ENCODE measurements around the gene DISC1.
A peak's percentile ranks its signal among the peaks of the same experiment; 100 is the strongest.

Gene DISC1

DNA sequence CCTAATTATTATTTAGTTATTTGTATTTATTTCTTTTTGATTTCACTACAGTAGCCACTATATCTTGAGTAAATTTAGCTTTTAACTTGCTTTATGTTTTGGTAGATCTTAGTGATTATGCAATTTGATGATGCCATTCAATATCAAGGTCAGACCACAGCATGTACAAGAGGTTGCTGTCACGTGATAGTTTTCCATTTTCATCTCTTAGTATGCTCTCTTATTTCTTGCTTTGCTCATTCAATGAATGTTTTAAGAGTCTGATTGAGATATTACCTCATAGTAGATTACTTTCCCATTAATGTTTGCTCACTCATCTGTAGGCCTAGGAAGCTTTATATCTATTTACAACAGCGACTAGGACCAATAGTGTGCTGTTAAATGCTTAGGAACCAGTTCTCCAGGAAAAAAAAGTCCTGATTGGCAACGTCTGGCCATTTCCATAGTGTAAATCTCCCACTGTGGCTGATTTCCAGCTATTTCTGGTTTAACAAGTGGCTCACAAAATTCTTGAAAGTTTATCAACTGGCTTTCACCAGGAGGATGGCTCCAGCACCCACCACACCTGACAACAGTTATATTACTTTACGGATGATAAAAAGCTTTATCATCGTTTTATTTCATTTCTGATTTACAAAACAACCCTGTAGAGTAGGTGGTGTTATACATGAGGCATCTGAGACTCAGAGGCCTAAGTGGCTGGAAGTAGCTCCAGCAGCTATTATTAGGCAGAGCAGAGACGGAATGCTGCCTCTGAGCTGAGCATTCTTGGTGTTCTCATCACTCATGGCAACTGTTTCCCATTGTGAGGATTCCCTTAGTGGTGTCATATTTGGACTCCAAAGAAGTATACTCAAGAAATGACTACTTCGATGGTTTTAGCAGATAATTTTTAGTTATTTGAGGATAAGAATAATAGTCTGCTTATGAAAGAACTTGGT is 235.2 kb downstream of the DISC1 start:
- Mint-ChIP-seq H3K27ac (no peak overlapping the region), H3K36me3 (ENCODE audit: low read depth) (no peaks in the 10 kb centered on the region), H3K9me3 (no peaks in the 10 kb centered on the region), H3K27me3 (no peaks in the 10 kb centered on the region), H3K4me1 (peaks cover 4% of the 10 kb centered on the region), H3K4me3 (no peak overlapping the region)
- no peak for DNase-seq
- no peak for ATAC-seq

DNA sequence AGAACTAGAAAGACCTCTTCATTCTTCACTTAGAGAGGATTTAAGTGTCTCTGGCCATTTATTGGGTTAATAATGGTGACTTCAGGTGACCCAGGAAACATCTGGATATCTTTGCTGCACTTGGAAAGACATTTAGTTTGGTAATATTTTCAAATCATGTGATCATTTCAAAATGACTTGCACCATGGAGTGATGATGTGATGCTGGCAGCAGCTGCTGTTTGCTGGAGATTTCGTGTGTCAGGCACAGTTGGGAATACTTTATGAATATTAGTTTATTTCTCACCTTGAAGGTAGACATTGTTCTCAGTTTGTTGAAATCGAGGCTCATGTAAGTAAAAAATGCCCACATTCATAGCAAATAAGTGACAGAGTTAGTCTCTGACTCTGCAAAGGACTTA is 236.0 kb downstream of the DISC1 start:
- DNase-seq = no peak
- no peaks in the 10 kb centered on the region for H3K36me3 Mint-ChIP-seq (ENCODE audit: low read depth)
- no peak overlapping the region for H3K4me3 Mint-ChIP-seq
- H3K27ac Mint-ChIP-seq = no peak overlapping the region
- H3K27me3 Mint-ChIP-seq = no peaks in the 10 kb centered on the region
- peaks cover 4% of the 10 kb centered on the region for H3K4me1 Mint-ChIP-seq
- ATAC-seq = no peak
- no peaks in the 10 kb centered on the region for H3K9me3 Mint-ChIP-seq

DNA sequence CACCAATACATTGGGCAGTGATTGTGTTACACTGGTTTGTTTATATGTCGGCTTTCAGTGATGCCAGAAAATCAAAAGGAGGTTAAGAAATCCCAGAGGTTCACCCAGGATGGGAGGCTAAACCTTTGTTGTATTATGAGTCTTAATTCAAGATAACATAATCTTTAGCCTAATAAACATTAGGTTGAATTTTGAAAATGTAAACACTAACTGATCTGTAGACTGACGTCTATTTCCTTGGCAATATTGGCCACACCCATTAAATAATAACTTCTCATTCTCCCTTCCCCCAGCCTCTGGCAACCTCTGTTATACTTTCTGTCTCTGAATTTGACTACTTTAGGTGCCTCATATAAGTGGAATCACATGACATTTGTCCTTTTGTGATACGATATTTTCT is 238.7 kb downstream of the DISC1 start:
- no peak for DNase-seq
- H3K4me1 Mint-ChIP-seq = peaks cover 9% of the 10 kb centered on the region
- ATAC-seq = no peak
- H3K4me3 Mint-ChIP-seq = no peak overlapping the region
- no peaks in the 10 kb centered on the region for H3K9me3 Mint-ChIP-seq
- no peaks in the 10 kb centered on the region for H3K27me3 Mint-ChIP-seq
- no peak overlapping the region for H3K27ac Mint-ChIP-seq
- H3K36me3 Mint-ChIP-seq (ENCODE audit: low read depth) = no peaks in the 10 kb centered on the region

DNA sequence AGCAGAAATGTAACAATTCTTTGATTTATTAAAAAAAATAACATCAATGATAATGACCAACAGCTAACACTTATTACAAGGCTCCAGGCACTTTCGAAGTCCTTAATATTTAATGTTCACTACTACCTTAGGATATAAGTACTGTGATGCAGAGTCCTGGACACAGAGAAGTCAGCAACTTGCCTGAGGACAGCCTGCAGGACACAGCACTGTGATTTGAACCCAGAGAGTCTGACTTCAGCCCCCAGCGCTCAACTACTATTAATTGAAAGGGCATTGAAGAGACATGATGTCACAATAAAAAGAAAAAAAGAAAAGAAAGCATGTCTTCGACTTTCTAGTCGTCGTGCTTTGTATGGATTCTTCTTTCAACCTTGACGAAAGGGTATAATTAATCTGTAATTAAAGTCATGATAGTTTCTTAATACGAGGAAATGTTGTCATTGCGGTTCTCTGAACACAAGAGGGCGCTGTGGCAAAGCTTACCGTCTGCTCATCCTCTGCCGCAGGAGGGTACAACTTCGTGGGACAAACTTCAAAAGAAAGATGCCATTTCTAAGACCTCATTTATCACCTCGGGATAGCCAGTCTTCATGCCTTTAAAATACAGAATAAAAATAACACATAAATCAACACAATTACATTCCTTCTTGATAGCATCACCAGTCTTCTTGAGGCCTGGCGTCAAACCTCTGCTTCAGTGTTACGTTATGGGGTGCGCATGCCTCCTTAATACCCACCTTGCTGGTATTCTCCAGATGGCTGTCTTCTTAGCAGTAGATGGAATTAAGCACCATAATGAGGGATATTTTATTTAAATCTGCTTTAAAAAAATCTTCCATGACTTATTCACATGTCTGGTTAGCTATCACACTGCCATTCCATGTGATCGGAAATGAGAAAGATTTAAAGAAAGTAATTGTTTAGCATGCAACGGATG is 240.1 kb downstream of the DISC1 start:
- no peaks in the 10 kb centered on the region for H3K36me3 Mint-ChIP-seq (ENCODE audit: low read depth)
- H3K27me3 Mint-ChIP-seq = no peaks in the 10 kb centered on the region
- no peak overlapping the region for H3K4me3 Mint-ChIP-seq
- DNase-seq = peak; percentile 59
- no peak overlapping the region for H3K27ac Mint-ChIP-seq
- ATAC-seq = no peak
- peaks cover 13% of the 10 kb centered on the region for H3K4me1 Mint-ChIP-seq
- H3K9me3 Mint-ChIP-seq = no peaks in the 10 kb centered on the region

DNA sequence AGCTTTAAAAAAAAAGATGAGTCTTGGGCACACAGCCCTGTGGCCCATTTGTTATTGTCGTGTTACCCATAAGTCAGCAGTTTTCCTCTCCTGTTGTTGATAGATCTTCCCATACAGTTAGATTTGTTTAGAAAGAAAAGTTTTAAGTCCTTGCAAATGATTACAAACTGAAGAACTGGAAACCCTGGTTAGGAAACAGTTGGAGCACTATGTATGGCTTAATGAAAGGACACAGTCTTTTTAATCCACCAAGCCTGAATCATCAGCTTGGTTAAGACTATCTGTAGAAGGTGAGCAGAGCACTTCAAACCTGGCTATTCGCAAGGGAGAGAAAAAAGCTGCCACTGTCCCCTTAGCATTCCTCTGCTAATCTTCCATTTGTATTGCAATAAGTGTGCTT is 241.0 kb downstream of the DISC1 start:
- Mint-ChIP-seq H3K4me3 (no peak overlapping the region), H3K9me3 (no peaks in the 10 kb centered on the region), H3K4me1 (peaks cover 22% of the 10 kb centered on the region), H3K27me3 (no peaks in the 10 kb centered on the region), H3K27ac (no peak overlapping the region), H3K36me3 (ENCODE audit: low read depth) (no peaks in the 10 kb centered on the region)
- ATAC-seq (no peak), DNase-seq (no peak)

DNA sequence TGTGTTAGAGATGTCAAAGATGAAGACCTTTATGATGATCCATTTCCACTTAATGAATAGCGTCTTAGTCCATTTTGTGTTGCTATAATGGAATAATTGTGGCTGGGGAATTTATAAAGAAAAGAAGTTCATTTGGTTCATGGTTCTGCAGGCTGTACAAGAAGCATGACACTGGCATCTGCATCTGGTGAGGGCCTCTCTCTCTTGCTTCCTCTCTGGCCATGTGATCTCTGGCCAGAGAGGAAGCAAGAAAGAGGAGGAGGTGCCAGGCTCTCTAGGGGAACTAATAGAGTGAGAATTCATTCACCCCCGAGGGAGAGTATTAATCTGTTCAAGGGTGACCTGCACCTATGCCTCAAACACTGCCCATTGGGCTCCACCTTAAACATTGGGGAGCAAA is 242.8 kb downstream of the DISC1 start:
- Mint-ChIP-seq H3K9me3 (no peaks in the 10 kb centered on the region), H3K4me1 (peaks cover 22% of the 10 kb centered on the region), H3K27ac (no peak overlapping the region), H3K4me3 (no peak overlapping the region), H3K36me3 (ENCODE audit: low read depth) (no peaks in the 10 kb centered on the region), H3K27me3 (no peaks in the 10 kb centered on the region)
- DNase-seq (no peak), ATAC-seq (no peak)

DNA sequence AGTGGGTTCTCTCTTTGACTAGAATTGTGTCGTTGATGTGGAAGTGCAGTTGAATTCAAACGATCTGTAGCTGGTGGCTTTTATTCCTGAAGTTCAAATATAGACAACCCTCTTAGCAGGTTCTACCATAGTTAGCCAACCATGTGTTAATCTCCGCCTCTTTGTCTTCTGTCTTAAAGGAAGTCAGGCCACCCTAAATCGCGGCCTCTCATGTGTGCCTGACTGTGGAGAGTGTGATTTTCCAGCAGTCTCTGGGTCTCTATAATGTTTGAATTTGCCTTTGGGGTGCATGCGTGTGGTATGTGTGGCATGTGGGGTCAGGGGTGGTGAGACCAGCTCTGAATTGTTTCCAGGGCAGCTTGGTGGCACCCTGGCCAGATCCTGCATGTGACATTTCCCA is 244.9 kb downstream of the DISC1 start:
- DNase-seq (no peak), ATAC-seq (no peak)
- Mint-ChIP-seq H3K36me3 (ENCODE audit: low read depth) (peaks cover 4% of the 10 kb centered on the region), H3K4me3 (no peak overlapping the region), H3K27ac (no peak overlapping the region), H3K9me3 (peaks cover 9% of the 10 kb centered on the region), H3K4me1 (peaks cover 22% of the 10 kb centered on the region), H3K27me3 (no peaks in the 10 kb centered on the region)

DNA sequence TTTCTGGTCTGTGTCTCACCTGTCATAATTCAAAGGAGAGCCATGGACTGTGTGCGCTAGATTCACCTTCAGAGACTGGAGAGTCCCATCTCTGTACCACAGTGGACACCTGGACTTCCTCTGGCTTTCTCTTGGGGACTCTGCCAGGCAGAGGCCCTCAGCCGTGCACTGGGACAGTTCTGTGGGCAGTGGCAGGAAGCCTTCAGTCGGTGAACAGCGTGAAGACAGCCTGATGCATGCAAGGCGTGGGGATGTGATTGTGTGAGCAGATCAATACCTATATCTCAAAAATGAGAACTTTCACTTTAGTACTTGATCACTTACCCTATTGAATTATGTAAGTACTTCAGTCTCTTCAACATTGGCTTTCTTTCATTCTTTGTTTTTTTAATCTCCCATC is 245.3 kb downstream of the DISC1 start:
- H3K4me1 Mint-ChIP-seq = peaks cover 20% of the 10 kb centered on the region
- H3K4me3 Mint-ChIP-seq = no peak overlapping the region
- H3K27ac Mint-ChIP-seq = peak overlapping the region; percentile 41
- no peak for ATAC-seq
- H3K27me3 Mint-ChIP-seq = no peaks in the 10 kb centered on the region
- peaks cover 4% of the 10 kb centered on the region for H3K36me3 Mint-ChIP-seq (ENCODE audit: low read depth)
- peaks cover 9% of the 10 kb centered on the region for H3K9me3 Mint-ChIP-seq
- no peak for DNase-seq

DNA sequence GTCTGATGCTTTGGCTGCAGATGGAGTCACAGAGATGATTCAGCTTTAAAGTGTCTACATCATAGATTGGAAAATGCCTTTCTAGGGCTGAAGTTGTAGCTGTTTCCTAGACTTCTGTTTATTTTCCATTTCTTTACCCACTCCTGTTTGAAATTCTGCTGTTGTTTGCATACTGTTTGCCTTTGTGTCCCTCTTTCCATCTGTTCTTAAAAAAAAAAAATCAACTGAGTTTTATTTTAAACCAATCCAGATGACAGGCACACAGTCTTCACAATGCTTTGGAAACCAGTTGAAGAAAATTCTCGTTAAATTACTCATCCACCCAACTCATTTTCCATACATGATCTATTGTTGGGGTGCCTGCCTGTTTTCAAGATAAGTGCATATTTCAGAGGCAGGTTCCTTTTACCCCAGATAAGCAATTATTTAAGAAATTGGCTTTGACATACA is 245.9 kb downstream of the DISC1 start:
- H3K27me3 Mint-ChIP-seq = no peaks in the 10 kb centered on the region
- ATAC-seq = no peak
- no peak for DNase-seq
- H3K4me3 Mint-ChIP-seq = no peak overlapping the region
- peaks cover 9% of the 10 kb centered on the region for H3K9me3 Mint-ChIP-seq
- H3K36me3 Mint-ChIP-seq (ENCODE audit: low read depth) = peaks cover 4% of the 10 kb centered on the region
- H3K27ac Mint-ChIP-seq = peak overlapping the region; percentile 41
- H3K4me1 Mint-ChIP-seq = peaks cover 20% of the 10 kb centered on the region

DNA sequence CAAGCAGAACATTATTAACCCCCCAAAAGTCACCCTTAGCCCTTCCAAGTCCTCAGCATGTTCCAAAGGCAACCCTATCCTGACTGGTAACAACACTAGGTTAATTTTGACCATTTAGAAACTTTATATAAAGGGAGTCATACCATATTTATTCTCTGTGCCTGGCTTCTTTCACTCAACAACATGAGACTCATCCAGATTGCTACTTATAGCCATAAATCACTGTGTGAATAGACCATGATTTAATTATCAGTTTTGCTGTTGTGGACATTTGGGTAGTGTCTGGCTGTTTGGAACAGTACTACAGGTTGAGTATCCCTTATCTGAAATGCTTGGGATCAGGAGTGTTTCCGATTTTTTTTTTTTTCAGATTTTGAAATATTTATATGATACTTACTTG is 252.1 kb downstream of the DISC1 start:
- Mint-ChIP-seq H3K9me3 (peaks cover 9% of the 10 kb centered on the region), H3K4me3 (no peak overlapping the region), H3K27ac (no peak overlapping the region), H3K27me3 (no peaks in the 10 kb centered on the region), H3K4me1 (no peaks in the 10 kb centered on the region), H3K36me3 (ENCODE audit: low read depth) (peaks cover 4% of the 10 kb centered on the region)
- ATAC-seq = no peak
- no peak for DNase-seq

DNA sequence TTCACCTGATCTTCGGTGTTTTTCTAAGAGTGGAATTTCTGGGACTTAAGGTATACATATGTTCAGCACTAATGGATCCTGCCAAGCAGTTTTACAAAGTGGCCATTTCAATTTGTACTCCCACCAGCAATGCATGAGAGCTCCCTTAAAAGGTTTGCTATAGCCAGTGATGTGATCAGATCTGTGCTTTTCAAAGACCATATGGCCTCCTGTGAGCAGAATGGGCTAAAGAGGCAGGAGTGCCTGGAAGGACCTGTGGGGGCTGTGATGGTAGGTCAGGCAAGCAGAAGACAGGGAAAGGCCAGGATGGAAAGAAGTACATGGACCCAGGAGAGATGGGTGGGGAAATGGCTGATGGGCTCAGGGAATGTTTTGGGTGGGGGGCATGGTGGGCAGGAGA is 252.7 kb downstream of the DISC1 start:
- Mint-ChIP-seq H3K4me1 (no peaks in the 10 kb centered on the region), H3K9me3 (peaks cover 9% of the 10 kb centered on the region), H3K36me3 (ENCODE audit: low read depth) (peaks cover 4% of the 10 kb centered on the region), H3K27me3 (no peaks in the 10 kb centered on the region), H3K27ac (no peak overlapping the region), H3K4me3 (no peak overlapping the region)
- no peak for DNase-seq
- ATAC-seq = no peak

DNA sequence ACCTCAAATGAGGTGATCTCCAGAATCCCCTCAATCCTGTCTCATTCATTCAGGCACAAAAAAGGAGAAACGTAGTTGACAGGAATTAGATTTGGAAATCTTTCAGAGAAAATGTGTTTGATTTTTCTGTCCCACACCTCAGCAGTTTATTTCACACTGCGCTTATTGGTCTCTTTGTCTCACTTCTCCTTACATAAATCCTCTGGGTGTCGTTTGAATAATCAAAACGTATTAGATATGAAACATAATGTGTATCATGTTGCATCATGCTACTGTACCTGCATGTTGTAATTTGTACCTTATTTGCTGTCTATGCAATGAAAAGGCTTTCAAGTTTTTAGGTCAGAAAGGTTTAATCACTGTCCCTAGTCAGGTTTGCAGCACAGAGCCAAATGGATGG is 255.7 kb downstream of the DISC1 start:
- Mint-ChIP-seq H3K27ac (no peak overlapping the region), H3K4me1 (no peaks in the 10 kb centered on the region), H3K36me3 (ENCODE audit: low read depth) (peaks cover 2% of the 10 kb centered on the region), H3K27me3 (no peaks in the 10 kb centered on the region), H3K9me3 (no peaks in the 10 kb centered on the region), H3K4me3 (no peak overlapping the region)
- no peak for DNase-seq
- ATAC-seq = no peak

DNA sequence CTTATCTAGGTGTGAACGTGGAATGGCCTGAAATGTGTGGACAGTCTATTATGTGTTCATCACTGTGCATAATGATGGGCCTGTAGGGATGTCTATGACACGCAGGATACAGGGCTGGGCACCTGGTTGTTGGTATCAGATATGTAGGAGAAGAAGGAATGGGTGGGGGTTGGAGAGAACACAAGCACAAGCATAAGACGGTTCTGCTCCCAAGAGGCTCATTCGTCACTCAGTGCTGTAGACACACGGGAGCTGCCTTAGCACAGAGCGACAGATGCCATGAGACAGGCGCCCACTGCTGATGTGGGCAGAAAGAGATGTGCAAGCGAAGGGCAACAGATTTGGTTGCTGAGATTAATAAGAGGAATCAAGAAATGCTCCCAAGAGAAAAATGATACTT is 256.2 kb downstream of the DISC1 start:
- ATAC-seq = no peak
- H3K36me3 Mint-ChIP-seq (ENCODE audit: low read depth) = peaks cover 2% of the 10 kb centered on the region

DNA sequence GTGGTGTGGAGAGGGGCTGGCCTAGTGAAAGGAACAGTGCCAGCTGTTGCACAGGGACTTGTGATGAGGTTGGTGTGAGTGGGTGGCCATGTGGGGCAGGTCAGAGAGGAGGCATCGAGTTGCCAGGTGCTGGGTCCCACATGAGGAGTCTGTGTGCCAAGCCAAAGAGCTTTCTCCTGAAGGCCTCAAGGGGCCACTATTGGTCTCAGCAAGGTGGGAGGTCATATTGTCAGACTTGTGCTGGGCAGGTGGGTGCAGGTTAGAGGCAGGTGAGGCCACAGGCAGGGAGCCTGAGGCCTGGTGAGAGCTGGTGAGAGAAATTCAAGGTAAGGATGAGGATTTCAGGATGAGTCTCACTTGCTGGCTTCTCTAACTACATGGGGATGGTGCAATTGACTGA is 256.8 kb downstream of the DISC1 start:
- Mint-ChIP-seq H3K27ac (no peak overlapping the region), H3K4me3 (no peak overlapping the region), H3K27me3 (no peaks in the 10 kb centered on the region), H3K9me3 (no peaks in the 10 kb centered on the region), H3K36me3 (ENCODE audit: low read depth) (peaks cover 2% of the 10 kb centered on the region), H3K4me1 (no peaks in the 10 kb centered on the region)
- DNase-seq = no peak
- no peak for ATAC-seq

More for the DNA sequence above, 256.2 kb downstream of the DISC1 start:
- no peak for DNase-seq
- no peaks in the 10 kb centered on the region for H3K9me3 Mint-ChIP-seq
- no peak overlapping the region for H3K4me3 Mint-ChIP-seq
- H3K27ac Mint-ChIP-seq = no peak overlapping the region
- no peaks in the 10 kb centered on the region for H3K27me3 Mint-ChIP-seq
- H3K4me1 Mint-ChIP-seq = no peaks in the 10 kb centered on the region

Measured in activated naive CD8-positive, alpha-beta T cell treated with anti-CD3 and anti-CD28 coated beads, Interleukin-2, amount 50 U/mL, for 24 hours (primary cell).